Fibroblast of the aortic adventitia (primary cell): Measurements from ENCODE around the gene ANKHD1. TPM values are rescaled to one million over a fixed set of nuclear protein-coding genes. Genes with fewer than 3 reads are reported as not detected.

Experiments
- DNase-seq: peaks from one replicate; pipeline ENCODE4 v3.0.0-alpha.2; 2010; ENCODE audit warnings: low read depth
- H3K4me3 ChIP-seq: 2 replicates; pipeline ENCODE4 v1.5.1; 2011; ENCODE audit warnings: low read depth, mild to moderate bottlenecking, control low read depth, low read length, moderate library complexity
- CTCF ChIP-seq: IDR thresholded peaks from 2 replicates; pipeline ENCODE4 v1.5.1; 2011; ENCODE audit warnings: mild to moderate bottlenecking, low read length, control low read depth, inconsistent platforms; ENCODE audit not compliant: insufficient read depth
- total RNA-seq: library from RNA; depleted of rRNA; stranded (reverse); fragments of >200 nt; gene quantifications from 2 replicates; pipeline ENCODE4 v1.2.3, GENCODE V29; 2012; ENCODE audit warnings: low replicate concordance

The ANKHD1 gene
- total RNA-seq, 1 donor, result 71.1 TPM

DNA sequence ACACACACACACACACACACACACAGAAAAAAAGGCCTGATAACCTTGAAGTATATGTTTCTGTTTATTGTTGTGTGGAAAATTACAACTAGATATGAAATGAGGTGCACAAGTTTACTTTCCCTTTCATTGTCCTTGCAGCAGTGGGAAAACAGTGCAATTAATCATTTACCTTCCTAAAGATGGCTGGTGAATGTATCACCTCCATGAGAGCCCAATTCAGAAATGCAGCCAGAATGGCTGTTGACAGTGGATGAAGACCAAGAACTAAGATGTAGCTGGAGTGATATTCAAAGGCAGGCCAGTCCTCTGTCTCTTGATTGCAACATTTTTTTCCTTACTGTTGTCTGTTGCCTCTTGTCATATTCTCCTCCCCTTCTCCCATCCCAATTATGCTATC, 96.3 kb downstream of the ANKHD1 start:
- no peak overlapping the region for H3K4me3 ChIP-seq
- TF ChIP-seq CTCF, result no peak
- DNase-seq, result peak; percentile 5

GRCh38 chr5:140498591-140498990, 97.0 kb downstream of the ANKHD1 start:
- TF ChIP-seq CTCF, result no peak
- H3K4me3 ChIP-seq, result no peak overlapping the region
- no peak for DNase-seq

- DNase-seq, result no peak
- H3K4me3 ChIP-seq, result no peak overlapping the region
- TF ChIP-seq CTCF, result no peak
These were observed 101.2 kb downstream of the ANKHD1 start for GRCh38 chr5:140502834-140503233.

DNA sequence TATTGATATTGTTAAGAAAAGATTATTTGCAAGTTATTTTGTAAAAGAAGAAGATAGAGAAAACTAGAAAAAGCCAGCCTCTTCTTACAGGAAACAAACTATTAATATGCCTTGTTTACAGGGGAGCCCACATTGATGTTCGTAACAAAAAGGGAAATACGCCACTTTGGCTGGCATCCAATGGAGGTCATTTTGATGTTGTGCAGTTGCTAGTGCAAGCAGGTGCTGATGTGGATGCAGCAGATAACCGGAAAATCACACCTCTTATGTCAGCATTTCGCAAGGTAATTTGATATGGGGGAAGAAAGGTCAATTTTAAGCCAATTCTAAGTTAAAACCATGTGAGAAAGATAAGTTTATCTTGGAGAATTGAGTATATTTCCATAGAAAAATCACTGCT, 108.3 kb downstream of the ANKHD1 start:
- no peak for TF ChIP-seq CTCF
- no peak overlapping the region for H3K4me3 ChIP-seq
- no peak for DNase-seq

- DNase-seq, result no peak
- H3K4me3 ChIP-seq, result no peak overlapping the region
- TF ChIP-seq CTCF, result no peak
These were observed 111.5 kb downstream of the ANKHD1 start for GRCh38 chr5:140513124-140513523.

GRCh38 chr5:140524003-140524402, 122.4 kb downstream of the ANKHD1 start:
- DNase-seq, result no peak
- TF ChIP-seq CTCF, result no peak
- no peak overlapping the region for H3K4me3 ChIP-seq

- no peak for TF ChIP-seq CTCF
- no peak overlapping the region for H3K4me3 ChIP-seq
- DNase-seq, result no peak
These were observed 138.6 kb downstream of the ANKHD1 start for GRCh38 chr5:140540227-140540626.
